PC-3 (cell line): ENCODE results near the gene BCKDHB. TPM values are rescaled to one million over a fixed set of nuclear protein-coding genes. Genes with fewer than 3 reads are reported as not detected.

Experiments
- ATAC-seq: fragments of 200-7000 bp; cut with Tn5 transposase; 2 replicates; pipeline ENCODE4 v1.9.1; 2020; ENCODE audit warnings: mild to moderate bottlenecking, moderate library complexity
- BruUV-seq: library from RNA; stranded (reverse); fragments of 400-500 nt; replicated peaks from 2 replicates; lab custom pipeline; 2021; lab: Mats Ljungman, UMichigan
- CTCF ChIA-PET: fragments of 300-600 bp; sonication (Branson Sonifier 250); formaldehyde crosslinking; loops from one replicate; lab custom pipeline; 2022; ENCODE audit warnings: antibody characterized with exemption; lab: Charles Lee
- POLR2A ChIA-PET: fragments of 300-600 bp; sonication (Branson Sonifier 250); formaldehyde crosslinking; loops from one replicate; lab custom pipeline; 2022; ENCODE audit warnings: antibody characterized with exemption; ENCODE audit not compliant: unreplicated experiment; lab: Charles Lee
- DNase-seq: peaks from one replicate; pipeline ENCODE4 v3.0.0-alpha.2; 2015
- H2AFZ ChIP-seq: fragments of 300-600 bp; sonication (generic); 2 replicates; pipeline ENCODE4 v1.6.0; 2016; ENCODE audit warnings: antibody characterized with exemption, low read length
- H3F3A ChIP-seq: fragments of 300-600 bp; sonication (generic); one replicate; pipeline ENCODE4 v1.6.0; 2017; ENCODE audit warnings: antibody characterized with exemption, low read length, control low read depth, mild to moderate bottlenecking; ENCODE audit not compliant: unreplicated experiment
- H3K27ac ChIP-seq: fragments of 300-600 bp; sonication (generic); 2 replicates; pipeline ENCODE4 v1.5.1; 2016; ENCODE audit warnings: mild to moderate bottlenecking, low read length
- H3K27me3 ChIP-seq: fragments of 300-600 bp; sonication (generic); 2 replicates; pipeline ENCODE4 v1.6.1; 2016; ENCODE audit warnings: low read length, mixed read lengths
- H3K36me3 ChIP-seq: fragments of 300-600 bp; sonication (generic); 2 replicates; pipeline ENCODE4 v1.6.1; 2016; ENCODE audit warnings: low read depth, mixed run types, low read length, mixed read lengths
- H3K4me1 ChIP-seq: fragments of 300-600 bp; sonication (generic); 2 replicates; pipeline ENCODE4 v1.5.1; 2016; ENCODE audit warnings: low read length; ENCODE audit not compliant: insufficient read depth
- H3K4me2 ChIP-seq: fragments of 300-600 bp; sonication (generic); 2 replicates; pipeline ENCODE4 v1.6.0; 2016; ENCODE audit warnings: low read length
- H3K4me3 ChIP-seq: fragments of 300-600 bp; sonication (generic); 2 replicates; pipeline ENCODE4 v1.5.1; 2016; ENCODE audit warnings: mild to moderate bottlenecking, low read length, mixed read lengths
- H3K79me2 ChIP-seq: fragments of 300-600 bp; sonication (generic); 2 replicates; pipeline ENCODE4 v1.6.1; 2017; ENCODE audit warnings: low read length, mixed read lengths
- H3K9ac ChIP-seq: fragments of 300-600 bp; sonication (generic); 2 replicates; pipeline ENCODE4 v1.6.0; 2016; ENCODE audit warnings: mild to moderate bottlenecking, low read length
- H3K9me2 ChIP-seq: fragments of 300-600 bp; sonication (generic); replicated peaks from 2 replicates; pipeline ENCODE4 v1.6.1; 2016; ENCODE audit warnings: mixed run types, low read length, mixed read lengths
- H3K9me3 ChIP-seq: fragments of 300-600 bp; sonication (generic); 2 replicates; pipeline ENCODE4 v1.6.1; 2016; ENCODE audit warnings: low read length, mixed read lengths
- H4K20me1 ChIP-seq: fragments of 300-600 bp; sonication (generic); 2 replicates; pipeline ENCODE4 v1.6.1; 2016; ENCODE audit warnings: low read length, mixed read lengths
- CTCF ChIP-seq: fragments of 300-600 bp; sonication (generic); conservative IDR thresholded peaks from 2 replicates; pipeline ENCODE4 v1.5.1; 2017; ENCODE audit warnings: antibody characterized with exemption, low read depth, mild to moderate bottlenecking, low read length
- EZH2 ChIP-seq: fragments of 300-600 bp; sonication (generic); IDR thresholded peaks from one replicate; pipeline ENCODE4 v1.6.1; 2017; ENCODE audit warnings: antibody characterized with exemption, mild to moderate bottlenecking, low read length; ENCODE audit not compliant: unreplicated experiment
- EZH2phosphoT487 ChIP-seq: fragments of 300-600 bp; sonication (generic); IDR thresholded peaks from 2 replicates; pipeline ENCODE4 v1.6.1; 2018; ENCODE audit warnings: mild to moderate bottlenecking, antibody characterized with exemption, low read length, borderline replicate concordance
- intact Hi-C: fragments of 100-400 bp; cut with micrococcal nuclease; formaldehyde crosslinking; loops from 2 replicates; pipeline ENCODE4 v1.9.0; 2023
- total RNA-seq: library from RNA; depleted of rRNA; stranded (reverse); fragments of >200 nt; gene quantifications from 2 replicates; pipeline ENCODE4 v1.2.3, GENCODE V29; 2014

BCKDHB gene
- total RNA-seq, 1 experiment from 2014 or later: 9.9 TPM

- Histone ChIP-seq H3K36me3 (no peaks in the 10 kb centered on the region), H4K20me1 (no peaks in the 10 kb centered on the region), H3K27me3 (no peaks in the 10 kb centered on the region), H3K9ac (no peak overlapping the region), H2AFZ (no peak overlapping the region), H3K4me2 (no peak overlapping the region), H3K4me3 (no peak overlapping the region), H3K79me2 (no peaks in the 10 kb centered on the region), H3K4me1 (no peaks in the 10 kb centered on the region), H3K27ac (no peak overlapping the region), H3K9me2 (no peaks in the 10 kb centered on the region), H3K9me3 (no peaks in the 10 kb centered on the region), H3F3A (no peaks in the 10 kb centered on the region)
- POLR2A ChIA-PET: no interaction called here
- CTCF ChIA-PET: interaction anchor here (0.6 kb wide), 1 partner anchor 572 kb away, joined by 3 read pairs; no protein-coding TSS in a partner anchor
- TF ChIP-seq EZH2: no peak
- no peak for TF ChIP-seq CTCF
- TF ChIP-seq EZH2phosphoT487: no peak
- no TSS peak for BruUV-seq
- intact Hi-C loops: no loop called here
- ATAC-seq (no peak), DNase-seq (no peak)
Measured at GRCh38 chr6:80357674-80358073, 251.2 kb downstream of the BCKDHB start.

- intact Hi-C loops: no loop called here
- ATAC-seq (no peak), DNase-seq (no peak)
- POLR2A ChIA-PET: no interaction called here
- Histone ChIP-seq H3K9ac (no peak overlapping the region), H3K79me2 (no peaks in the 10 kb centered on the region), H2AFZ (no peak overlapping the region), H3K27me3 (no peaks in the 10 kb centered on the region), H3K36me3 (no peaks in the 10 kb centered on the region), H3K9me3 (no peaks in the 10 kb centered on the region), H3K4me3 (no peak overlapping the region), H3F3A (no peaks in the 10 kb centered on the region), H3K9me2 (no peaks in the 10 kb centered on the region), H3K27ac (no peak overlapping the region), H3K4me1 (no peaks in the 10 kb centered on the region), H3K4me2 (no peak overlapping the region), H4K20me1 (no peaks in the 10 kb centered on the region)
- no TSS peak for BruUV-seq
- TF ChIP-seq EZH2 (no peak), CTCF (no peak), EZH2phosphoT487 (no peak)
- CTCF ChIA-PET: no interaction called here
Measured at GRCh38 chr6:80363501-80364122, 257.1 kb downstream of the BCKDHB start.

GRCh38 chr6:80364149-80364548 lies 257.7 kb downstream of the BCKDHB start:
- no peaks in the 10 kb centered on the region for H3F3A ChIP-seq
- BruUV-seq: no TSS peak
- H3K4me2 ChIP-seq: no peak overlapping the region
- no peak for TF ChIP-seq EZH2phosphoT487
- no peaks in the 10 kb centered on the region for H4K20me1 ChIP-seq
- DNase-seq (no peak), ATAC-seq (no peak)
- H2AFZ ChIP-seq: no peak overlapping the region
- H3K36me3 ChIP-seq: no peaks in the 10 kb centered on the region
- H3K9ac ChIP-seq: no peak overlapping the region
- intact Hi-C loops: no loop called here
- H3K27me3 ChIP-seq: no peaks in the 10 kb centered on the region
- CTCF ChIA-PET: no interaction called here
- H3K9me2 ChIP-seq: no peaks in the 10 kb centered on the region
- no peaks in the 10 kb centered on the region for H3K79me2 ChIP-seq
- POLR2A ChIA-PET: no interaction called here
- no peaks in the 10 kb centered on the region for H3K4me1 ChIP-seq
- no peaks in the 10 kb centered on the region for H3K9me3 ChIP-seq
- no peak overlapping the region for H3K4me3 ChIP-seq
- H3K27ac ChIP-seq: no peak overlapping the region
